Activated T-cell treated with anti-CD3 and anti-CD28 coated beads, Interleukin-2, amount 50 U/mL, for 72 hours (primary cell): Measurements from ENCODE around the gene PLEKHH2. TPM values are rescaled to one million over a fixed set of nuclear protein-coding genes. Genes with fewer than 3 reads are reported as not detected.
"Not testable (repeated sequence)": the region's sequence is repeated elsewhere in the genome, so short reads cannot be mapped to it uniquely, and the experiment has no call there.

ENCODE experiments used
- ATAC-seq, 2 donors: fragments of 150-1000 bp; cut with Tn5 transposase; replicated peaks in 1 of 2; 2 replicates each; pipeline ENCODE4 v1.10.0; 2021; ENCODE audit warnings: moderate library complexity in 2 of 2, mild to moderate bottlenecking in 1 of 2
- DNase-seq, 2 donors: peaks; one replicate each; pipeline ENCODE4 v3.0.0; 2021 to 2022; ENCODE audit warnings: mixed read lengths in 1 of 2
- H3K27ac Mint-ChIP-seq: one replicate; pipeline ENCODE4 v1.8.0; 2022; ENCODE audit warnings: mild to moderate bottlenecking, moderate library complexity, mixed read lengths
- H3K27me3 Mint-ChIP-seq: one replicate; pipeline ENCODE4 v1.8.0; 2022; ENCODE audit warnings: low read depth, mixed read lengths
- H3K36me3 Mint-ChIP-seq, 2 donors: one replicate each; pipeline ENCODE4 v1.8.0; 2022; ENCODE audit warnings: mixed read lengths in 2 of 2, mild to moderate bottlenecking in 1 of 2; ENCODE audit not compliant: insufficient read depth in 2 of 2
- H3K4me1 Mint-ChIP-seq: one replicate; pipeline ENCODE4 v1.8.0; 2022; ENCODE audit warnings: low read depth, mixed read lengths
- H3K4me3 Mint-ChIP-seq, 2 donors: one replicate each; pipeline ENCODE4 v1.8.0; 2022; ENCODE audit warnings: mild to moderate bottlenecking in 2 of 2, mixed read lengths in 2 of 2, moderate library complexity in 2 of 2
- H3K9me3 Mint-ChIP-seq, 2 donors: one replicate each; pipeline ENCODE4 v1.8.0; 2022; ENCODE audit warnings: mixed read lengths in 2 of 2
- total RNA-seq, 2 donors: library from RNA; stranded (reverse); gene quantifications; one replicate each; pipeline ENCODE4 v1.2.3, GENCODE V29; 2022

The PLEKHH2 gene
- total RNA-seq, 2 donors from 2014 or later: 4.3 to 4.5 TPM

GRCh38 chr2:43710866-43711265, 73.8 kb downstream of the PLEKHH2 start:
- Mint-ChIP-seq H3K4me1 (no peaks in the 10 kb centered on the region), H3K9me3 (no peaks in the 10 kb centered on the region), H3K27me3 (peaks cover 7% of the 10 kb centered on the region), H3K36me3 (no peaks in the 10 kb centered on the region), H3K27ac (no peak overlapping the region), H3K4me3 (no peak overlapping the region)
- DNase-seq: no peak
- no peak for ATAC-seq

- Mint-ChIP-seq H3K27ac (no peak overlapping the region), H3K4me3 (no peak overlapping the region), H3K36me3 (no peaks in the 10 kb centered on the region), H3K9me3 (no peaks in the 10 kb centered on the region), H3K27me3 (peaks cover 9% of the 10 kb centered on the region), H3K4me1 (no peaks in the 10 kb centered on the region)
- DNase-seq: no peak
- ATAC-seq: no peak
Observed at GRCh38 chr2:43714164-43714563, 77.1 kb downstream of the PLEKHH2 start.

- Mint-ChIP-seq H3K4me3 (no peak overlapping the region), H3K27me3 (peaks cover 9% of the 10 kb centered on the region), H3K4me1 (no peaks in the 10 kb centered on the region), H3K9me3 (no peaks in the 10 kb centered on the region), H3K36me3 (no peaks in the 10 kb centered on the region), H3K27ac (no peak overlapping the region)
- DNase-seq (no peak), ATAC-seq (no peak)
Observed at GRCh38 chr2:43715300-43716098, 78.4 kb downstream of the PLEKHH2 start.

- DNase-seq: no peak
- no peaks in the 10 kb centered on the region for H3K9me3 Mint-ChIP-seq
- H3K4me1 Mint-ChIP-seq: no peaks in the 10 kb centered on the region
- H3K36me3 Mint-ChIP-seq: no peaks in the 10 kb centered on the region
- no peak for ATAC-seq
- peaks cover 9% of the 10 kb centered on the region for H3K27me3 Mint-ChIP-seq
- no peak overlapping the region for H3K4me3 Mint-ChIP-seq
- no peak overlapping the region for H3K27ac Mint-ChIP-seq
Observed at GRCh38 chr2:43717322-43717721, 80.3 kb downstream of the PLEKHH2 start.

GRCh38 chr2:43718530-43719124, 81.6 kb downstream of the PLEKHH2 start:
- no peak for DNase-seq
- no peaks in the 10 kb centered on the region for H3K4me1 Mint-ChIP-seq
- no peak for ATAC-seq
- H3K9me3 Mint-ChIP-seq: no peaks in the 10 kb centered on the region
- H3K36me3 Mint-ChIP-seq: no peaks in the 10 kb centered on the region
- no peak overlapping the region for H3K4me3 Mint-ChIP-seq
- H3K27me3 Mint-ChIP-seq: peaks cover 9% of the 10 kb centered on the region
- no peak overlapping the region for H3K27ac Mint-ChIP-seq

DNA sequence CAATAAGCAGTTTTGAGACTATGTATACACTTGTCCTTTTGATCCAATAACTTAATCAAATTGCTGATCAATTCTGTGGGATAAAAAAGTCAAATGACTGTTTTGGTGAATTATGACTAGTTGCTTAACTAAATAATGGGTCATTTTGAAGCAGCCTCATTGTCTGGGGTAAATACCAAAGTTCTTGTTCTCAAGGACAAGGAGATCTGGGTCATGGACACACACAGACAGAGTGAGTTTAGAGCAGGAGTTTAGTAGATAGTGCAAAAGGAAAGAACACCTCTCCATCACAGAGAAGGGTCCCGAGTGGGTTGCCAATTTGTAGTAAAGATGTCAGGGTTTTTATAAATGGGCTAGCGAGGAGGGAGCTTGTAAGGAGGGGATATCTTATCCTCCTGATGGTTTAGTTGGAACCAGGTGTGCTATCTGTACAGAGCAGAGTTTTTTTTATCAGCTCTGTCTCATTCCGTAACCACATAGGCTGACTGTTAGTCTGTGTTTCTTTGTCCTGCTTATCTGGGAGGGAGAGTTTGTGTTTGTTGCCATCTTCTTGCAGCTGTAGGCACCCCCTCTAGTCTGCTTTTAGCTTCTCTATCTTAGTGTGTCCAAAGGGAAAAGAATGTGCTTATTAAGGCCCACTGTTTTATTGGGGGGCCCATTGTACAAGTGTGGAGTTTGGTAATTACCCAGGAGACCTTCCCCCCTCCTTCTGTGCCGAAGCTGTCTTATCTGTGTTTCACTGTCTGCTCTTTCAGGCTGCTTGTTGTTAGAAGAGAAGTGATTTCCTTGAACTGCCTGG, 87.9 kb downstream of the PLEKHH2 start:
- no peak for DNase-seq
- Mint-ChIP-seq H3K27ac (no peak overlapping the region), H3K36me3 (no peaks in the 10 kb centered on the region), H3K4me3 (no peak overlapping the region), H3K4me1 (no peaks in the 10 kb centered on the region), H3K27me3 (no peaks in the 10 kb centered on the region), H3K9me3 (no peaks in the 10 kb centered on the region)
- ATAC-seq: no peak

DNA sequence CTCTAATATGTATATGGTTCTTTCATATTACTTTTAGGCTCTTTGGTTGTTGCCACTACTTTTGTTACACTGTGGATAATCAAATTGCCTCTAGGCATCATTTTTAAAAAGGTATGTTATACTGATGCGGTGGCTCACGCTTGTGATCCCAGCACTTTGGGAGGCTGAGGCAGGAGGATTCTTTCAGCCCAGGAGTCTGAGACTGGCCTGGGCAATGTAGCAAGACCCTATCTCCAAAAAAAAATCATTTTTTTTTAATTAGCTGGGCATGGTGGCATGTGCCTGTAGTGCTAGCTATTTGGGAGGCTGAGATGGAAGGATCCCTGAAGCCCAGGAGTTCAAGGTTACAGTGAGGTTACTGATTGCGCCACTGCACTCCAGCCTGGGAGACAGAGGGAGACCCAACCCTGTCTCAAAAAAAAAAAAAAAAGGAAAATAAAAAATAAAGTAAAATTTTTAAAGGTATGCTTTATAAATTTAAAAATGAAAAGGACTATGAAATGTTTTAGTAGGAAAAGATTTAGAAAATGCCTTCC, 88.7 kb downstream of the PLEKHH2 start:
- no peak overlapping the region for H3K27ac Mint-ChIP-seq
- no peaks in the 10 kb centered on the region for H3K27me3 Mint-ChIP-seq
- DNase-seq (no peak), ATAC-seq (no peak)
- H3K36me3 Mint-ChIP-seq: no peaks in the 10 kb centered on the region
- no peak overlapping the region for H3K4me3 Mint-ChIP-seq
- no peaks in the 10 kb centered on the region for H3K4me1 Mint-ChIP-seq
- H3K9me3 Mint-ChIP-seq: no peaks in the 10 kb centered on the region

- not testable (repeated sequence) for H3K36me3 Mint-ChIP-seq, H3K4me3 Mint-ChIP-seq, H3K27me3 Mint-ChIP-seq, H3K4me1 Mint-ChIP-seq, DNase-seq, H3K9me3 Mint-ChIP-seq, ATAC-seq, H3K27ac Mint-ChIP-seq
Observed at GRCh38 chr2:43726961-43727633, 90.0 kb downstream of the PLEKHH2 start.

DNA sequence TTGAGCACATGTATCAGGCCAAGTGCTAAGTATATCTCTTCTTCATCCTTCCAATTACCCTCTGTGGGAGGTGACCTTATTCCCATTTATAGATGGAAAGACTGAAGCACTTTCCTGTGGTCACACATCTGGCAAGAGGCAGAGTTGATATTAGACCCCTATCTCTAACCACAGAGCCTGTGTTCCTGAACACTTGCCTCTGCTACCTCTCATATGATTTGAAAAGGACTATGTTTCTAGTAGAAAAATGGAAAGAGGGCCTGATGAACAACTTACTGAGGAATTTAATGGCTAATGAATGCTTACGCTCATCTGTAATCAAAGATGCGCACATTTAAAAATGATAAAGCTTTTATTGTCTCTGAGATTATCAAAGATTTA, 90.6 kb downstream of the PLEKHH2 start:
- Mint-ChIP-seq H3K36me3 (no peaks in the 10 kb centered on the region), H3K27ac (no peak overlapping the region), H3K9me3 (no peaks in the 10 kb centered on the region), H3K27me3 (no peaks in the 10 kb centered on the region), H3K4me1 (no peaks in the 10 kb centered on the region), H3K4me3 (no peak overlapping the region)
- ATAC-seq (no peak), DNase-seq (no peak)

DNA sequence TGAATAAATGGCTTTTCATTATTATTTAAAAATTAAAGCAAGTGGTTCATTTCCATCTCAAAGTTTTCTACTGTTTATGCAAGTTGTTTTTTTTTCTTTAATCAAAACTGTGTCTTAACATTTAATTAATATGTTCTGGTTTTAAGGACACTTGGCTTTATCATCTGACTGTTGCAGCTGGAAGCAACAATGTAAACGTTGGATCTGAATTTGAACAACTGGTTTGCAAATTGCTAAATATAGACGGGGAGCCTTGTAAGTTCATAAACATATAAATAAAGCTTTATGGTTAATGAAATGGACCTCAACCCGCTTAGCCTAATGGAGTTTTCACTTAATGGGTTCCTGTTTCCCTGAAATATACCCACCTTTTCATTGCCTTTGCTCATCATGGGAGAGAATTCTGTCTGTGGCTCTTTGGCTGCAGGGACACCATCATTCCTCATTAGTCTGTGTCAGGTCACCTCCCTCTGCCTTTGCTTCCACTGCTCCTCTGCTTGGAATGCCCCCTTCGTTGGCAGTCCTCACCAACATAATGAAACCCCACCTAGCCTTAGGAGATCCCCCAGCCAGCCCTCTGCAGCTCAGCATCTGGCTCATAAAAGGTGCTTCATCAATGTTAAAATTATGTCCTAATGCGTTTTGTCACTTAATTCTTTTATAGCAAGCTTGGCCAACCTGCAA, 92.6 kb downstream of the PLEKHH2 start:
- Mint-ChIP-seq H3K27ac (no peak overlapping the region), H3K4me3 (no peak overlapping the region), H3K9me3 (no peaks in the 10 kb centered on the region), H3K4me1 (no peaks in the 10 kb centered on the region), H3K27me3 (no peaks in the 10 kb centered on the region), H3K36me3 (peaks cover 0 to 1% of the 10 kb centered on the region in 2 donors)
- ATAC-seq: no peak
- no peak for DNase-seq

DNA sequence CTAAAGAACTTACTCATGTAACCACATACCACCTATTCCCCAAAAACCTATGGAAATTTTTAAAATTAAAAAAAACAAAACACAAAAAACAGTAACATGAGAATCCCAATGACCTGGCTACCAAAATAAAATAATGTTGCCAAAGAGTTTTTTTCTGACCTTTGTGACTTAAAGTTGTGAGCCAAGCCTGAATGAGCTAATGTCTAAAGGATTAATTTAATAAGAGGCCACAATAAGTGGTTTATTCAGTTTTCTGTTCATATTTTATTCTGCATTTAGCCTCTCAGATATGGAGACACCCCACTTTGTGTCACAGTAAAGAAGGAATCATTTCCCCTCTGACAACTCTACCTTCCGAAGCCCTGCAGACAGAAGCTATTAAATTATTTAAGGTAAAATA, 94.2 kb downstream of the PLEKHH2 start:
- DNase-seq: no peak
- H3K4me3 Mint-ChIP-seq: no peak overlapping the region
- H3K27ac Mint-ChIP-seq: no peak overlapping the region
- peaks cover 0 to 1% of the 10 kb centered on the region in 2 donors for H3K36me3 Mint-ChIP-seq
- H3K4me1 Mint-ChIP-seq: no peaks in the 10 kb centered on the region
- H3K9me3 Mint-ChIP-seq: no peaks in the 10 kb centered on the region
- ATAC-seq: no peak
- H3K27me3 Mint-ChIP-seq: peaks cover 5% of the 10 kb centered on the region

DNA sequence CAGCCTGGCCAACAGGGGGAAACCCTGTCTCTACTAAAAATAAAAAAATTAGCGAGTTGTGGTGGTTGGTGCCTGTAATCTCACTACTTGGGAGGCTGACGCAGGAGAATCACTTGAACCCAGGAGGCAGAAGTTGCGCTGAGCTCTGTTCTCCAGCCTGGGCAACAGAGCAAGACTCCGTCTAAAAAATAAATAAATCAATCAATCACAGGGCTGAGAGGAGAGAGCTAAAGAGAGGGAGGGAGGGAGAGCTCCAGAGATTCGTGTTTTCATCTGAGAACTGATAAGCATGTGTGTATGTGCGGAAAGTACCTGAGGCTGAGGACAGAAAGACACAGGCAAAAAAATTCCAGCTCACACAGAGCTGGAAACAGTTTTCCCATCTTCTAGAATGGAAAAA, 99.6 kb downstream of the PLEKHH2 start:
- DNase-seq (no peak), ATAC-seq (no peak)
- H3K4me1 Mint-ChIP-seq: no peaks in the 10 kb centered on the region
- H3K9me3 Mint-ChIP-seq: no peaks in the 10 kb centered on the region
- no peak overlapping the region for H3K4me3 Mint-ChIP-seq
- peaks cover 14% of the 10 kb centered on the region for H3K27me3 Mint-ChIP-seq
- H3K36me3 Mint-ChIP-seq: peaks cover 0 to 1% of the 10 kb centered on the region in 2 donors
- no peak overlapping the region for H3K27ac Mint-ChIP-seq
